DMS53 treated with DMSO at 0.1 percent for 48 hours (cell line): ENCODE results near the gene SLC25A51.
"Not testable (repeated sequence)": the region's sequence is repeated elsewhere in the genome, so short reads cannot be mapped to it uniquely, and the experiment has no call there.

Experiments
- DNase-seq: peaks from one replicate; lab custom pipeline; 2025; ENCODE audit not compliant: unreplicated experiment; lab: John Stamatoyannopoulos, UW

SLC25A51 gene

GRCh38 chr9:37905776-37906175 is 1.8 kb upstream of the SLC25A51 start:
- no peak for DNase-seq

GRCh38 chr9:37905131-37905505 is 1.2 kb upstream of the SLC25A51 start:
- DNase-seq, result no peak

GRCh38 chr9:37904445-37905130 is 661 bp upstream of the SLC25A51 start:
- DNase-seq, result peak; percentile 5

- peak; percentile 15 for DNase-seq
These were observed 906 bp downstream of the SLC25A51 start for GRCh38 chr9:37902796-37903646.

GRCh38 chr9:37902131-37902530 is 1.8 kb downstream of the SLC25A51 start:
- no peak for DNase-seq

- no peak for DNase-seq
These were observed 4.9 kb downstream of the SLC25A51 start for GRCh38 chr9:37899041-37899440.

GRCh38 chr9:37897665-37898064 is 6.3 kb downstream of the SLC25A51 start:
- DNase-seq, result no peak

- DNase-seq, result no peak
These were observed 11.9 kb downstream of the SLC25A51 start for GRCh38 chr9:37892063-37892462.

- DNase-seq, result not testable (repeated sequence)
These were observed 12.9 kb downstream of the SLC25A51 start for GRCh38 chr9:37891042-37891441.

- DNase-seq, result no peak
These were observed 14.4 kb downstream of the SLC25A51 start for GRCh38 chr9:37889536-37889935.

- DNase-seq, result not testable (repeated sequence)
These were observed 15.8 kb downstream of the SLC25A51 start for GRCh38 chr9:37887977-37888583.

- DNase-seq, result no peak
These were observed 22.9 kb downstream of the SLC25A51 start for GRCh38 chr9:37880916-37881479.

- no peak for DNase-seq
These were observed 27.6 kb downstream of the SLC25A51 start for GRCh38 chr9:37876376-37876775.

- DNase-seq, result no peak
These were observed 30.0 kb downstream of the SLC25A51 start for GRCh38 chr9:37873955-37874354.

- DNase-seq, result no peak
These were observed 33.1 kb downstream of the SLC25A51 start for GRCh38 chr9:37870799-37871176.

GRCh38 chr9:37870081-37870798 is 33.7 kb downstream of the SLC25A51 start:
- DNase-seq, result no peak

GRCh38 chr9:37862530-37862929 is 41.4 kb downstream of the SLC25A51 start:
- no peak for DNase-seq

- no peak for DNase-seq
These were observed 44.9 kb downstream of the SLC25A51 start for GRCh38 chr9:37859043-37859442.

GRCh38 chr9:37856551-37856950 is 47.4 kb downstream of the SLC25A51 start:
- no peak for DNase-seq

- no peak for DNase-seq
These were observed 51.7 kb downstream of the SLC25A51 start for GRCh38 chr9:37852222-37852621.
